Small intestine (tissue), 7 donors: ENCODE data around the gene TRAF2. TPM values are rescaled to one million over a fixed set of nuclear protein-coding genes. Genes with fewer than 3 reads are reported as not detected.
A peak's percentile ranks its signal among the peaks of the same experiment; 100 is the strongest.

Source experiments
- DNase-seq, 2 donors: peaks; one replicate each; pipeline versions ENCODE4 v3.0.0 to v3.0.0-alpha.2; 2013
- FAIRE-seq: peaks from 2 replicates; lab custom pipeline; 2012; peaks lifted over from hg19 to GRCh38; lab: Jason Lieb, UNC
- H3K27ac ChIP-seq, 3 donors: one replicate each; pipeline ENCODE4 v1.5.1; 2013; ENCODE audit warnings: low read length in 2 of 3, mild to moderate bottlenecking in 2 of 3, control low read depth in 1 of 3, inconsistent platforms in 1 of 3, low read depth in 1 of 3, moderate library complexity in 1 of 3
- H3K27me3 ChIP-seq, 3 donors: one replicate each; pipeline ENCODE4 v1.6.1; 2013; ENCODE audit warnings: low read length in 3 of 3, inconsistent platforms in 1 of 3; ENCODE audit not compliant: control insufficient read depth in 3 of 3, insufficient read depth in 3 of 3
- H3K36me3 ChIP-seq, 3 donors: one replicate each; pipeline ENCODE4 v1.6.1; 2013; ENCODE audit warnings: low read length in 3 of 3, inconsistent platforms in 1 of 3, low read depth in 1 of 3, mild to moderate bottlenecking in 1 of 3, moderate library complexity in 1 of 3; ENCODE audit not compliant: control insufficient read depth in 3 of 3, insufficient read depth in 2 of 3
- H3K4me1 ChIP-seq, 3 donors: one replicate each; pipeline ENCODE4 v1.6.1; 2013; ENCODE audit warnings: low read length in 2 of 3, inconsistent platforms in 1 of 3, low read depth in 1 of 3, mild to moderate bottlenecking in 1 of 3, moderate library complexity in 1 of 3; ENCODE audit not compliant: control insufficient read depth in 3 of 3, insufficient read depth in 2 of 3
- H3K4me3 ChIP-seq, 3 donors: one replicate each; pipeline ENCODE4 v1.5.1; 2013; ENCODE audit warnings: low read length in 3 of 3, control low read depth in 1 of 3, inconsistent platforms in 1 of 3, low read depth in 1 of 3, mild to moderate bottlenecking in 1 of 3, moderate library complexity in 1 of 3
- H3K9me3 ChIP-seq, 2 donors: one replicate each; pipeline ENCODE4 v1.6.1; 2013; ENCODE audit warnings: low read depth in 1 of 2, low read length in 1 of 2; ENCODE audit not compliant: control insufficient read depth in 2 of 2, insufficient read depth in 1 of 2
- WGBS, 3 donors: extraction: QIAGEN DNeasy Blood & Tissue Kit; methylation state at CpG; one replicate each; pipeline ENCODE4 v1.1.7; 2013; 5-methylcytosine and 5-hydroxymethylcytosine counted together
- polyA plus RNA-seq, 4 donors: library from polyadenylated mRNA; stranded (reverse) in 3 of 4; unstranded in 1 of 4; fragments of 200-250 nt in 3 of 4; fragments of 120-200 nt in 1 of 4; gene quantifications; one replicate each; pipeline versions ENCODE4 v1.2.1 to v1.2.3, GENCODE V29; 2013
- donor health status: healthy with polysubstance abuse.
- donor health status: control.
- donor health status: control.
- donor health status: Bipolar disorder and iron deficiency.
- donor health status: healthy.

The TRAF2 gene
- polyA plus RNA-seq, 4 donors = 11.2 to 20.9 (median 13.8) TPM

DNA sequence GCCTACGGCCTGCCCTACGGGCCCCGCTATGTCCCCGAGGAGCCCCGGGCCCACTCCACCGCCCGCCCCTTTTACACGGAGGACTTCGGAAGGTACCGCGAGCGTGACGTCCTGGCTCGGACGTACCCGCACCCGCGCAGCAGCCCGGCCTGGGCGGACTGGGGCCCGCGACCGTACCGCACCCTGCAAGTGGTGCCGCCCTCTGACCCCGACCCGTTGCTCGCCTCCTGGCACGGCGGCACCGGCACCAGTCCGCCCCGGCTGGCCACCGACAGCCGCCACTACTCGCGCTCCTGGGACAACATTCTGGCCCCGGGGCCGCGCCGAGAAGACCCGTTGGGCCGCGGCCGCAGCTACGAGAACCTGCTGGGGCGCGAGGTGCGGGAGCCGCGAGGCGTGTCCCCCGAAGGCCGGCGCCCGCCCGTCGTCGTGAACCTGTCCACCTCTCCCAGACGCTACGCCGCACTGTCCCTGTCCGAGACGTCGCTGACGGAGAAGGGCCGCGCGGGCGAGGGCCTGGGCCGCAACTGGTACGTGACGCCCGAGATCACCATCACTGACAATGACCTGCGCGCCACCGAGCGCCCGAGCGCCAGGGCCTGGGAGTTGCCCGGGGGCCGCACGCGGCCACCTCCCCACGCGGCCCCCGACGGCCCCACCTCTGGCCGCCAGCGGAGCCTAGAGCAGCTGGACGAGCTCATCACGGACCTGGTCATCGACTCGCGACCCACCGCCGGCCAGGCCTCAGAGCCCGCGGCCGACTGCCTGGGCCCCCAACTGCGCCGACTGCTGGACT, 40.7 kb upstream of the TRAF2 start:
- H3K27ac ChIP-seq = no peak overlapping the region
- peaks cover 0 to 19% (median 2%) of the 10 kb centered on the region in 3 donors for H3K36me3 ChIP-seq
- peak in 1 of 2 donors; percentile 26 for DNase-seq
- H3K27me3 ChIP-seq = peaks cover 3 to 26% (median 9%) of the 10 kb centered on the region in 3 donors
- peaks cover 0 to 10% of the 10 kb centered on the region in 2 donors for H3K9me3 ChIP-seq
- peaks cover 0 to 53% (median 6%) of the 10 kb centered on the region in 3 donors for H3K4me1 ChIP-seq
- H3K4me3 ChIP-seq = peak overlapping the region in 1 of 3 donors; percentile 24
- FAIRE-seq = no peak
- WGBS, 3 donors = 24 to 34% (median 28%) methylated on average over 79 to 102 of the region's 102 CpGs

DNA sequence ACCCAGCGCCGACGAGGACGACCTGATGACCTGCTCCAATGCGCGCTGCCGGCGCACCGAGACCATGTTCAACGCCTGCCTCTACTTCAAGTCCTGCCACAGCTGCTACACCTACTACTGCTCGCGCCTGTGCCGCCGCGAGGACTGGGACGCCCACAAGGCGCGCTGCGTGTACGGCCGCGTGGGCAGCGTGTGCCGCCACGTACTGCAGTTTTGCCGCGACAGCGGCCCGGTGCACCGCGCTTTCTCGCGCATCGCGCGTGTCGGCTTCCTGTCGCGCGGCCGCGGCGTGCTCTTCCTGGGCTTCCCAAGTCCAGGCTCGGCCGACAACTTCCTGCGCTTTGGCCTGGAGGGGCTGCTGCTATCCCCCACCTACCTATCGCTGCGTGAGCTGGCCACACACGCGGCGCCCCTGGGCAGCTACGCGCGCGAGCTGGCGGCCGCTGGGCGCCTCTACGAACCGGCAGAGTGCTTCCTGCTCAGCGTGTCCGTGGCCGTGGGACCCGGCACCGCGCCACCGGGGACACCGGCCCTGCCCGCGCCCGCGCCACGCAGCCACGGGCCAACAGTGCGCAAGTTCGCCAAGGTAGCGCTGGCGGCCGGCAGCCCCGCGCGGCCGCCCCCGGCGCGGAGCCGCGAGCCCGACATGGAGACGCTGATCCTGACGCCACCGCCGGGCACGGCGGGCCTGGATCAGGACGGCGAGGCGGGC, 39.8 kb upstream of the TRAF2 start:
- WGBS, 3 donors = 6 to 18% (median 15%) methylated on average over 58 to 98 of the region's 98 CpGs
- Histone ChIP-seq H3K27ac (peak overlapping the region in 1 of 3 donors; percentile 100), H3K27me3 (peaks cover 3 to 26% (median 9%) of the 10 kb centered on the region in 3 donors), H3K4me3 (peak overlapping the region in 2 of 3 donors; percentile 27 to 85), H3K9me3 (peaks cover 0 to 10% of the 10 kb centered on the region in 2 donors), H3K36me3 (peaks cover 0 to 25% (median 0%) of the 10 kb centered on the region in 3 donors), H3K4me1 (peaks cover 0 to 53% (median 6%) of the 10 kb centered on the region in 3 donors)
- no peak for DNase-seq
- FAIRE-seq = no peak

DNA sequence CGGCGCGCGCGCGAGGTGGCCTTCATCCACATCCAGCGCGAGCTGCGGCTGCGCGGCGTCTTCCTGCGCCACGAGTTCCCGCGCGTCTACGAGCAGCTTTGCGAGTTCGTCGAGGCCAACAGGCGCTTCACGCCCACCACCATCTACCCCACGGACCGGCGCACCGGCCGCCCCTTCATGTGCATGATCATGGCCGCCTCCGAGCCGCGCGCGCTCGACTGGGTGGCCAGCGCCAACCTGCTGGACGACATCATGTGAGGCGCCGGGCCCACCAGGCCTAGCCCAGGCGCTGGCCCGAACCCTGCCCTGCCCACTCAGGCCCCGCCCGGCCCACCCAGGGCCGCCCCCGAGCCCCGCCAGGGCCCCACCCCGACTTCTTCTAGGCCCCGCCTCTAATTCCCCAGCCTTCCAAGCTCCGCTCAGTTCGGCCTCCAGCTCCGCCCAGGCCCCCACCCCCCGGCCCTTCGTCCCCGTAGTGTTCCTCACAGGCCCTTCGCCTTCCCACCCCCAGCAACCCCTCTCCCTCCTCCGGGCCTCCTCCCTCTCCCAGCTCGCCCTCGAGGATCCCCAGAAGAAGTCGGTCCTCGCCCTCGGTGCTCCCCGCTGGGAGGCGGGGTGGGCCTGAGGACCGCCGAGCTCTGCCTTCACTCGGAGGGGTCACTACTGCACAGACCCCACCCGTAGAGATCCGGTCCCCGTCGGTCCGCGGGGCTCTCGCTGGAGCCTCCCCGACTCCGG, 39.1 kb upstream of the TRAF2 start:
- Histone ChIP-seq H3K27me3 (peaks cover 3 to 26% (median 9%) of the 10 kb centered on the region in 3 donors), H3K4me1 (peaks cover 0 to 53% (median 2%) of the 10 kb centered on the region in 3 donors), H3K4me3 (peak overlapping the region in 2 of 3 donors; percentile 85 to 99), H3K9me3 (peaks cover 0 to 10% of the 10 kb centered on the region in 2 donors), H3K27ac (peak overlapping the region; percentile 92 to 100 (median 92)), H3K36me3 (peaks cover 0 to 33% (median 0%) of the 10 kb centered on the region in 3 donors)
- peak; percentile 74 to 90 for DNase-seq
- 2 to 6% (median 3%) methylated on average over 34 to 75 of the region's 75 CpGs for WGBS, 3 donors
- no peak for FAIRE-seq

DNA sequence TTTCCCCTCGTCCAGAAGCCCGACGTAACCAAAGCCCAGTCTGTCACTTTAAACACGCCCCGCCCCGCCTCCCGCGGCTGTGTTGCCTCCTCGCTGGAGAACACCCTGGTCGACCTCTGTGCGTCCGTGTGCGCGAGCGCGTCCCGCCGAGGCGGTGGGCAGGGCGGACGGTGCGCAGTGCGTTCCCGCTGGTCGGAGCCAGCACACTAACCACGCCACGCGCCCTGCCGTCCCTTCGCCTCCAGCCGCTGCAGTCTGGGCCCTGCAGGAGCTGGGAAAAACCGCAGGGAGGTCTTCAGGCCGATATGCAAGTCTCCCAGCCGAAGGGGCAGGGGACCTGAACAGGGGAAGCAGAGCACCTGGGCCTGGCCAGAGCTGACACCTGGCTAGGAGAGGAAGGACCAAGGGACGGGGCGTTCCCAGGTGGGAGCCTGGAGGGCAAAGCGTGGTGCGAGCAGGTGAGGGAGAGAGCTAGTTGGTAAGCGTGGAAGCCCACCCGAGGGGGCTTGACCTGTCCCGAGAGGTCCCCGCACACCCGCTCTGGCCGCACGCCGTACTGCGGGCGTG, 38.4 kb upstream of the TRAF2 start:
- peaks cover 0 to 54% (median 2%) of the 10 kb centered on the region in 3 donors for H3K4me1 ChIP-seq
- peaks cover 0 to 39% (median 0%) of the 10 kb centered on the region in 3 donors for H3K36me3 ChIP-seq
- 0 to 1% (median 1%) methylated on average over 48 of the region's 48 CpGs for WGBS, 3 donors
- peak; percentile 91 to 93 for DNase-seq
- peaks cover 3 to 26% (median 9%) of the 10 kb centered on the region in 3 donors for H3K27me3 ChIP-seq
- H3K9me3 ChIP-seq = peaks cover 0 to 10% of the 10 kb centered on the region in 2 donors
- peak overlapping the region; percentile 80 to 99 (median 85) for H3K4me3 ChIP-seq
- no peak for FAIRE-seq
- H3K27ac ChIP-seq = peak overlapping the region; percentile 92 to 100 (median 92)

DNA sequence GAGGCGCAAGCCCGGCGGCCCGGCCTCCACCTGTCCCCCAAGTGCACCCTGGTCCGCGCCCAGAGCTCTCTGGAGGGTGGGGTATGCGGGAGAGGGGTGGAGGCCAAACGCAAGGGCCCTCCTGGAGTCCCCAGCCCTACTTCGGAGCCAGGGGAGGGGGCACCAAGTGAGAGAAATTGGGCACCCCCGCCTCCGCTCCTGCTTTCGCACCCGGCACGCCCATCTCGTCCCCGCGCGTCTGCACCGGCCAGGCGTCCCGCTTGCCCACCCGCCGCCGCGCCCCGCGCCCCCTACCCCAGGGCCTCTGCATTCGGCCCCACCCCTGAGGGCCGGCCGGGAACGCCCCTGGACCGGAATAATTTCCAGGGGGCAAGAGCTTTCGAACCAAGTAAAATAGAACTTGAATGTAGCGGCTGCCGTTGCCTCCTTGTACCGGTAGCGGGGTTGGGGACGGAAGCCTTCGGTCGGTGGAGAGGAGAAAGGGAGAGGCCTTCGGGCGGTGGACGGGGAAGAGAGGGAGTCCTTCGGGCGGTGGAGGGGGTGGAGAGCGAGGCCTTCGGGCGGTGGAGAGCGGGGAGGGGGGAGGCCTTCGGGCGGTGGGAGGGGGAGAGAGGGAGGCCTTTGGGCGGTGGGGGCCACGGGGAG, 37.8 kb upstream of the TRAF2 start:
- peak overlapping the region; percentile 92 to 100 (median 92) for H3K27ac ChIP-seq
- H3K4me1 ChIP-seq = peaks cover 0 to 49% (median 2%) of the 10 kb centered on the region in 3 donors
- DNase-seq = peak; percentile 46 to 81
- H3K4me3 ChIP-seq = peak overlapping the region; percentile 80 to 99 (median 85)
- H3K27me3 ChIP-seq = peaks cover 3 to 24% (median 9%) of the 10 kb centered on the region in 3 donors
- H3K9me3 ChIP-seq = peaks cover 0 to 10% of the 10 kb centered on the region in 2 donors
- 1% methylated on average over 27 to 53 of the region's 53 CpGs for WGBS, 3 donors
- FAIRE-seq = no peak
- peaks cover 0 to 45% (median 0%) of the 10 kb centered on the region in 3 donors for H3K36me3 ChIP-seq

DNA sequence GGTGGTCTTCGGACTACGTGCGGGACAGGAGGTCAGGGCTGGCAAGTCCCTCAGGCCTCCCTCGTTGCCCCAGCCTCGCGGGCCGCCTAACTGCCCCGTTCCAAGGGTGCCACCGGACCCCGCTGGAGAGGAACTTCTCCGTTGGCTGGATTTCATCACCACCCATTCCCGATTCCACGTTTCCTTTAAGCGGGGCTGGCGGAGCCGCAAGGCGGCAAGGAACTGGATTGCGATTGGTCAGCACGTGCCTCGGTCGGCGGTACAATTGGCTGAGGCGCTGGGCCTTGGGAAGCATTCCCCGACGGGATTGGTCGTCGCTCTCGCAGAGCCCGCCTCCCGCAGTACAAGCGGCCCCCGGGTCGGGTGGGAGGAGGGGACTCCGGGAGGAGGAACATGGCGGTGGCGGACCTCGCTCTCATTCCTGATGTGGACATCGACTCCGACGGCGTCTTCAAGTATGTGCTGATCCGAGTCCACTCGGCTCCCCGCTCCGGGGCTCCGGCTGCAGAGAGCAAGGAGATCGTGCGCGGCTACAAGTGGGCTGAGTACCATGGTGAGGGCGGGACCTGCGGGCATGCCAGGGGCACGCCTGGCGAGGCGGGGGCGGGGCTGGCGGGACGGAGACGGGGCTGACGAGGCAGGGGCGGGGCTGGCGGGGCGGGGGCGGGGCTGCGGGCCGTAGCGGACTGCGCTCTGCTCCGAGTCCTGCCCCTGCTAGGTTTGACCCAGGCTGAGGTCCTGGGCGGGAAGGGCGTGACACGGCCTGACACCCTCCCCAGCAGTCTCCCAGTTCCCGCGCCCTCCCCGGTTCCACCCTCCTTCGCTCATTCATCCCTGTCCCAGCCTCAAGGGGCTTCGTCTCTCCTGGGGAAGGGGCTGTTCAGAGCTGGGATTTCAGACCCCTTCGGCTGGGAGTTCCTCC, 37.0 kb upstream of the TRAF2 start, which contains the start of gene PHPT1:
PHPT1 (plus strand) TSS at position 372 of the 922 bp plus-strand sequence; CDS start at position 394, 22 bp downstream.
- FAIRE-seq = peak; percentile 30

More for the DNA sequence above, 37.0 kb upstream of the TRAF2 start, which contains the start of gene PHPT1:
- 1% methylated on average over 61 to 77 of the region's 77 CpGs for WGBS, 3 donors
- H3K27me3 ChIP-seq = peaks cover 3 to 22% (median 9%) of the 10 kb centered on the region in 3 donors
- peak; percentile 99 to 100 for DNase-seq
- H3K4me3 ChIP-seq = peak within 1 kb of the TSS; percentile 80 to 99 (median 85)
- H3K27ac ChIP-seq = peak within 1 kb of the TSS; percentile 92 to 100 (median 92)
- H3K9me3 ChIP-seq = peaks cover 0 to 10% of the 10 kb centered on the region in 2 donors
- peaks cover 0 to 52% (median 2%) of the 10 kb centered on the region in 3 donors for H3K4me1 ChIP-seq
- H3K36me3 ChIP-seq = peaks cover 0 to 53% (median 0%) of the 10 kb centered on the region in 3 donors
